NAMALWA (cell line): Measurements from ENCODE around the gene SLC7A9.

Experiments
- DNase-seq: peaks from one replicate; pipeline ENCODE4 v3.0.0-alpha.2; 2015; ENCODE audit warnings: low spot score

SLC7A9 gene

DNA sequence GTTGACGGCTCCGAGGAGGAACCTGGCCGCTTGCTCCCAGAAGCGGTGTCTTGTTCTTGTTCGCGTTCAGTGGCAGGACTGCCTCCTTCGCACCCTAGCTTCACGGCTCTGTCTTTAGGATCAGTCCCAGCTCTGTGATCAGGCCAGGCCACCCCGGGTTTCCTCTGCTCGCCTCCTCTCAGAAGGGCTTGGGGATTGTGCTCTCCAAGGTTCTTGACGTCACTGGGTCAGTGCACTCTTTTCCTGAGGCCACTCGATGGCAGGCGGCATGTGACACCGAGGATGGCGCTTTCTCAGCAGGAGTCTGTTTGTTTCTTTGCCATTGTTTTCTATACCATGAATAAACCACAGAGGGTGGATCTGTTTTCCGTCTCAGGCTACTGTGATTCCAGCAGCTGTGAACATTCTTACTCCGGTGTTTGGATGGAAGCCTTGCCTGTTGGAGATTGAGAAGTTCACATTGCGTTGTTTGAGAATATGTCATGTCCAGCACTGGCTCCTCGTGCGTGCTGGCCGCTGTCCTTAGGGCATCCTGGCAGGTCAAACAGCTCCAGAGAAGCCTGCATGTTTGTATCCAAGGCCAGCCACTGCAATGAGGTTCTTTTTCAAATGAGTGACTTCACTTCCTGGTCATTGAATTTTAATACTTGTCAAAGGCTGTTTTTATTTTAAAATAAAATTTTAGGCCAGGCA, 44.5 kb downstream of the SLC7A9 start:
- DNase-seq = no peak

DNA sequence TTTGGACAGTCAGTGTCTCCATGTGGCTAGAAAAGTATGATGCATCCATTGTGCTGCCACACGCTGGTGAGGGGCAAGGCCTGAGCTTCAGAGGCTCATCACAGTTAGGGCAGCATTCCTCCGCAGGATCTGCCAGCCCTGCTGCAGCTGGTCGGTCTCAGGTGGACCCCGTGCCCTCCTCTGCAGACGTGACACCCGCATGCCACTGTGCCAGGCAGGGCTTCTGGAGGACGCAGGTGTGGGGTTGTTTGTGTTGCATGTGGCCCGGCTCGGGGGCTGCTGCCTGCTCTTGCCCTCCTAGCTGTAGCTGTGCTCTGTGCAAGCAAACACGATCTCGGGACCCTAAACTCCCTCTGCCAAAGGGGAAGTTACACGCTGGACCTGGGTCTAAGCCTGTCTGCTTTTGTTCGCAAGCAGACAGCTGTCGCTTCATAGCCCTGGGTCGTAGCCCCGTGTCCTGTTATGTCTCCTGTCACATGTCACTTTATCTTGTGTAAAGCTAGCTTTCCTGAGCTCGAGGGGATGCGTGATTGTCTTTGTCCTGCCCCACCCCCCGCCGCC, 45.3 kb downstream of the SLC7A9 start:
- no peak for DNase-seq

DNA sequence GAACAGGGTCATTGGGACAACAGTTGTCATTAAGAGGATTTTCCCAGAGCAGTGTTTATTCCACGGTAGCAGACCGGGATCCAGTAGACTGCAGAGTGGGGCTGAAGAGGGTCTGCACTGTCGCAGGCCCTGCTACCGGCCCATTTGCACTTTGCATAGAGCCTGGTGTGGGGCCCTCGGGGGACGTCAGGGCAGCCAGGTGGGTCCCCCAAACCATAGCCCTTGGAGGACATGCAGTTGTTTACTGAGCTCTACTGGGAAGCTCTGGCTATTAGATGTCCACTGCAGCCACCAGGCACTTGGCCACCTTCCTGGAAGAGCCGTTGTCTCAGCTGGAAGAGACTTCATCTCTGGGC, 45.8 kb downstream of the SLC7A9 start:
- DNase-seq = no peak

- no peak for DNase-seq
Measured at GRCh38 chr19:32822916-32823746, 46.4 kb downstream of the SLC7A9 start.

- DNase-seq = no peak
Measured at GRCh38 chr19:32819419-32820400, 49.9 kb downstream of the SLC7A9 start.

- no peak for DNase-seq
Measured at GRCh38 chr19:32818536-32818935, 51.0 kb downstream of the SLC7A9 start.

DNA sequence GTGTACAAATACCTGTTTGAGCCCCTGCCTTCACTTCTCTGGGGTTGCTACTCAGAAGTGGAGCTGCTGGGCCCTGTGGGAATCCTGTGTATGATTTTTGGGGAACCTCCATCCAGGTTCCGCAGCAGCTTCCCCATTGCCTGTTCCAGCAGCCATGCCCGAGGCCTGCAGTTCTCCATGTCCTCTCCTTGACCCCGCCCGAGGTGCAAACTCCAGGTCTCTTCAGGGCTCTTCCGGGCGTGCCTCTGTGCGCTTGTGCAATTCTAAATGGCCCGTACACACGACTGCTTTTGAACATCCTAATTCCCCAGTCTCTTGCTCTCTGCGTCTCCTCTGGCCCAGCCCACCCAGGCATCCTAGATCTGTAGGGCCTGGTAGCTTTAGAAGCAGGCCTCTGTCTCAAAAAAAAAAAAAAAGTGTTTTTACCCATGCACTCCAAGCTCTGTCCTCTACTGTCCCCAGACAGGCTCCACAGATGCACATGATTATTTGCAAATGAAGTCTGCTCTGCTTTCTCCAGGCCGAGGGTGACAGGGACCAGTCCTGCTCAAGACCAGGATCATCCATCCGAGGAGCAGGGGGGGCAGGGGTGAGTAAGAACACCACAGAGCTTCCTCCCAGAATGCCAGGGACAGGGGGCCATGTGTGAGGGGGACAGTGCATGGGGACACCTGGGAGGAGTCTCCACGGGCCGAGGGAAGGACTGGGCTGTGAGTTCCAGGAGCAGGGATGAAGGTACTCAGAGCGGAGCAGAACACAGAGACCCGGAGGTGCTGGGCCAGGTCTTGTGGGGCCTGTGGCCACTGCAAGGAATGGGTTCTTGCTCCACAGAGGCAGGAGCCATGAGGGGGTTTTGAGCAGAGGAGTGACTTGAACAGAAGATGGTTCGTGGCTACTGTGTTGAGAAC, 51.7 kb downstream of the SLC7A9 start:
- DNase-seq = no peak

DNA sequence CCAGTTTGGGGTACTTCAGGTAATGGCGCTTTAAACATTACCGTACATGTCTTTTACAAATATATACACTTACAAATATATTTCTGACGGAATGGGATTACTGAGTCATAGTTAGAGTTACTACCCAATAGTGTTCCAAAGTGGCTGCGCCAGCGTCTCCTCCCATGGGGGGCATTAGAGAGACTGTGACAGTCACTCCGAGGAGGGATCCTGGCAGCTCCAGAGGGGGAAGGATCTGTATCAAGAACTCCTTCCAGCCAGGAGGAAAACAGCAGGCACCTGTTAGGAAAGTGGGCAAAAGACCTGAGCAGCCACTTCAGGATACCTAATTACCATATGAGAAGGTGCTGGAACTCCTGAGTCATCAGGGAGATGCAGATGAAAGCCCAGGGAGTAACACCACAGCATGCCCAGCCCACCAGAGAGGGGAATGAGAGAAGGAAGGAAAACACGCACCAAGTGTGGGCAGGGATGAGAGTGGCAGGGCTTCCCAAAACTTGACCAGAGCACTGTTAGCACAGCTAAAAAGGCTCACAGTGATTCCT, 52.9 kb downstream of the SLC7A9 start:
- no peak for DNase-seq

DNA sequence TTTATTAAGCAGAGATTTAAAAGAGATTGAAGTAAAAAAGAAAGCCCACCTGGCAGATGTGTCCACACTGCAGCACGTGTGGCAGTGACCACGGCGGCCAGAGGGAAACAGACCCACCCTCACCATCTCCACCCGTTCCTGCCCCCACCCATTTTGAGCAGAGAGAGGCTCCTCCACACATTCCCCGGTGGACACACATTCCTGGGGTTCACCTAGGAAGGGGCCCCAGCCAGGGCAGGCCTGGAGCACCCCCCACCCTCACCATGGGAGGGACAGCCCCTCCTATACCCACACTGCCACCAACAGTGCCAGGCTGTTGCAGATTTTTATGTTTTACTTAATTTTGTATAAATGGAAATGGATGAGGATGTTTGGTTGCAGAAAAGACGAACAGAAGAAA, 54.9 kb downstream of the SLC7A9 start:
- DNase-seq = no peak

GRCh38 chr19:32813862-32814425, 55.6 kb downstream of the SLC7A9 start:
- no peak for DNase-seq

- no peak for DNase-seq
Measured at GRCh38 chr19:32812571-32812970, 57.0 kb downstream of the SLC7A9 start.

DNA sequence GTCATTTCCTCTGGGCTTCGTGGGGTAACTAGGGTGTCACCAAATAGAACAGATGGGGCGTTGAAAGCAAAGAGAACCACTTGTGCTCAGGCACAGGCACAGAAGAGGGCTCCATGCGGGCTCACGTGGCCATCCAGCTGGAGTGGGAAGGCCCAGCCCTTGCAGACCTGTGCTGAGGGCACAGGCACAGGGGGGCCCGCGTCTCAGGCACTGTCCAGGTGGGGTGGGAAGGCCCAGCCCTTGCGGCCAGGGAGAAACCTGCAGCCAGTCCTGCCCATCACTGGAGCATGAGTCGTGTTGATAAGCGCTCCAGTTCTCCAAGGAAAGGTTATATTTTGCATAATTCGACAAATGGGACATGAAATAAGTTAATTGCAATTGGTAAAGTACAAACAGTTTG, 57.5 kb downstream of the SLC7A9 start:
- no peak for DNase-seq

DNA sequence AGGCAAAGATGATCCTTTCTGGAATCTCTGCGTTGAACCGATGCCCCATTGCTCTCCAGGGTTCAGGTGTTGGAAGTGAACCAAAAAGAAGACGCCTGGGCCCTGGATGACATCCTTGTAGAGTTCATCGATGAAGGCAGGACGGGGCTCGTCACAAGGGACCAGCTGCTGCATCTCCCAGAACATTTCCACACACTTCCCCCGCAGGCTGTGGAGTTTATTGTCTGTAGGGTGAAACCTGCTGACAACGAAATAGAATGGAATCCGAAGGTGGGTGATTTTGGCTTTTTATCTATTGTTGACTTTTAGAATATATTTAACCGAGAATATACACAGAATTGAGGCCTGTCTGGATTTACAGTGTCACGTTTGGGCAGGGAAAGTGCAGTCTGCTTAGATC, 58.4 kb downstream of the SLC7A9 start:
- DNase-seq = no peak

GRCh38 chr19:32810452-32810851, 59.1 kb downstream of the SLC7A9 start:
- DNase-seq = no peak

DNA sequence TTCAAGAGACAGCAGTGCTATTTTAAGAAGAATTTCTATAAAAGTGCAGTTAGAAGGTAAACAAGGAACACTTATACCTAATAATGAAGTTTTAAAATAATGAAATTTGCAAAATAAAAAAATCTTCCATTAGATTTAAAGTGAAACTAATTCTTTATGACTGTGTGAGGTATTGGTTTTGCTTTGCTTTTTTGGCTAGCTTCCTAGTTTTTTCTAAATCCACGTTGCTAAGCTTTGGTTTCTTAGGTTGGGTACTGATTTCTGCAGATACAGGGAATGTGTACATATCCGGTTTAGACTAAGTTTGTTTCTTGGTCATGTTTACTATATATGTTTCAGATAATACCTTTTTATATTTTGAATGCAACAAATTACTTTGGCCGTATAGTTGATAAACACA, 59.8 kb downstream of the SLC7A9 start:
- no peak for DNase-seq

DNA sequence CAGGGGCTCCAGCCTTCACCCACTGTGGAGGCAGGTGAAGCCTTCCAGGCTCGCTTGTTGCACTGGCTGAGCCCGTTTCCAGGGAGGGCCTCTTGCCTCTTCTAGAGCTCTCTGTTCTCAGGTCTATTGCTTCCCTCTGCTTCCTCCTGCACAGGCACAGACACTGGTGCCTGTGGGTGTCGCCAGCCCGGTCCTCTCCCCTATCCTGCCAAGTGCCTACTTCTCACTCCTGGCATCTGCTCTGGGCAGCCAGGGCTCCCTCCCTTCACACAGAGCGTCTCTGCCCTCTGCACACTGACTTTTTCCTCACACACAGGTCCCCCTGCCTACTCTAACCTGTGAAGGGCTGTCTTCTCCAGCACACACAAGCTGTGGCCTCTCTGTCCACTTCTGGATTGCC, 60.3 kb downstream of the SLC7A9 start:
- no peak for DNase-seq

GRCh38 chr19:32808236-32808635, 61.3 kb downstream of the SLC7A9 start:
- DNase-seq = no peak

DNA sequence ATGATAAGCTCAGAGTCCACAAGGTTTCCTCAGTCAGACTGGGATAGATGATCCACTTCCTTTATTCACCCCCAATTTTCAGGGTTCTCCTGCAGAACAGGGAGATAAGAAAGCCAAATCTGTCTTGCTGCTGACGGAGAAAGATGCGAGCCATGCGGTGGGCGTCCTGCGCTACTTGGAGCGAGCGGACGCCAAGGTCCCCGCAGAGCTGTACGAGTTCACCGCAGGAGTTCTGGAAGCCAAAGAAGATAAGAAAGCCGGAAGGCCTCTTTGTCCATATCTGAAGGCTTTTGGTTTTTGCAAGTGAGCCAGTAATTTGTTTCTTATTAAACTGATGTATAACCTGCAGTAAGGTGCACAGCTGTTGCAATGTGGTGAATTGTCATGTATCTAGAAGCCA, 66.7 kb downstream of the SLC7A9 start:
- no peak for DNase-seq

DNA sequence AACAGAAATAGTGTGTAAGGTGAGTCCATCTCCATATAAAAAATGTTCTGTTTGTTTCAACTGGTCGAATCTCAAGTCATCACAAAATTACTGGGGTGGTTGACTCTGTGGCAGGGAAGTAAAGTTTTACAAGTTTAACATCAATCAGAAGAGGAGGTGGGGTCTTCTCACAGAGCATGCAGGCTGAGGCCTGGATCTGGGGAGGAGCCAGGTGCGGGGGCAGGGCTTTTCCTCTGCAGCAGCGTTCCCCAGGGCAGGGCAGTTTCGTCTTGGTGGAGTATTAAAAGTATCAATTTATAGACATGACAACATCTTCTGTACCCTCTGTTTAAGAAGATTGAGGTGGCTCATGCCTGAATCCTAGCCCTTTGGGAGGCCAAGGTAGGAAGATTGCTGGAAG, 68.8 kb downstream of the SLC7A9 start:
- DNase-seq = no peak

GRCh38 chr19:32800191-32800590, 69.4 kb downstream of the SLC7A9 start:
- DNase-seq = no peak

DNA sequence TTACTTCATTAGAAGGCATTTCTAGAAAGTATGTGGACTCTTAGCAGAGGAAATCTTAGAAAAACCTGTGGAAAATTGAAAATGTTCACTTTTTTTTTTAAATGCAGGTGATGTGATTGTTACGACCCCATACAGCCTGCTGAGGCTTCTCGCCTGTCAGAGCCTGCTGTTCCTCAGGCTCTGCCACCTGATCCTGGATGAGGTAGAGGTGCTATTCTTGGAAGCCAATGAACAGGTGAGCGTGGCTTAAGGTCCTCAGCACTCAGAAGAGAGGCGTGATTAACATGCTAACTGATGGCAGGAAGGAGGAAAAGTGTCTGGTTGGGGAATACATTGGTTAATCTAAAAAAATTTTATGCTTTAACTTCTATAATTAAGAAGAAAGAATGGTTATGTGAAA, 71.4 kb downstream of the SLC7A9 start:
- no peak for DNase-seq
